Loucy (cell line): Measurements from ENCODE around the gene CFAP58.

Source experiments
- H2AFZ ChIP-seq: fragments of 200-600 bp; sonication (generic); 2 replicates; pipeline ENCODE4 v1.6.0; 2016; ENCODE audit warnings: antibody characterized with exemption, mild to moderate bottlenecking, low read length, moderate library complexity
- H3F3A ChIP-seq: fragments of 200-600 bp; 2 replicates; pipeline ENCODE4 v1.6.0; 2016; ENCODE audit warnings: antibody characterized with exemption, low read depth, mild to moderate bottlenecking
- H3K27me3 ChIP-seq: fragments of 200-600 bp; sonication (generic); 2 replicates; pipeline ENCODE4 v1.6.1; 2014; ENCODE audit warnings: low read length, mild to moderate bottlenecking; ENCODE audit not compliant: insufficient read depth, poor library complexity, severe bottlenecking
- H3K36me3 ChIP-seq: fragments of 200-600 bp; sonication (generic); 2 replicates; pipeline ENCODE4 v1.6.1; 2016; ENCODE audit warnings: low read length; ENCODE audit not compliant: insufficient read depth
- H3K4me1 ChIP-seq: fragments of 200-600 bp; sonication (generic); 2 replicates; pipeline ENCODE4 v1.5.1; 2014; ENCODE audit warnings: low read length, mild to moderate bottlenecking; ENCODE audit not compliant: insufficient read depth, poor library complexity, severe bottlenecking
- H3K4me2 ChIP-seq: fragments of 200-600 bp; sonication (generic); 2 replicates; pipeline ENCODE4 v1.6.0; 2014; ENCODE audit warnings: antibody characterized with exemption, low read length, low read depth, mild to moderate bottlenecking; ENCODE audit not compliant: poor library complexity, severe bottlenecking
- H3K4me3 ChIP-seq: fragments of 200-600 bp; sonication (generic); 2 replicates; pipeline ENCODE4 v1.5.1; 2014; ENCODE audit warnings: low read length, mild to moderate bottlenecking, mixed read lengths; ENCODE audit not compliant: poor library complexity, severe bottlenecking
- H3K79me2 ChIP-seq: fragments of 200-600 bp; sonication (generic); 2 replicates; pipeline ENCODE4 v1.6.1; 2014; ENCODE audit warnings: low read length; ENCODE audit not compliant: insufficient read depth
- H3K9ac ChIP-seq: fragments of 200-600 bp; sonication (generic); 2 replicates; pipeline ENCODE4 v1.6.0; 2014; ENCODE audit warnings: mild to moderate bottlenecking, low read depth, low read length, moderate library complexity; ENCODE audit not compliant: poor library complexity, severe bottlenecking
- H3K9me2 ChIP-seq: fragments of 200-600 bp; sonication (generic); replicated peaks from 2 replicates; pipeline ENCODE4 v1.6.1; 2016; ENCODE audit warnings: low read depth, low read length, mixed read lengths
- H3K9me3 ChIP-seq: fragments of 200-600 bp; sonication (generic); 2 replicates; pipeline ENCODE4 v1.6.1; 2014; ENCODE audit warnings: mild to moderate bottlenecking, antibody characterized with exemption, low read length, low read depth; ENCODE audit not compliant: insufficient read depth
- H4K20me1 ChIP-seq: fragments of 200-600 bp; sonication (generic); 2 replicates; pipeline ENCODE4 v1.6.0; 2014; ENCODE audit warnings: antibody characterized with exemption, low read length, mild to moderate bottlenecking; ENCODE audit not compliant: insufficient read depth, poor library complexity, severe bottlenecking
- CTCF ChIP-seq: fragments of 200-600 bp; sonication (generic); conservative IDR thresholded peaks from 2 replicates; pipeline ENCODE4 v1.5.1; 2014; ENCODE audit warnings: mild to moderate bottlenecking, antibody characterized with exemption, low read length
- EZH2phosphoT487 ChIP-seq: fragments of 200-600 bp; IDR thresholded peaks from 2 replicates; pipeline ENCODE4 v1.6.1; 2018; ENCODE audit warnings: antibody characterized with exemption, mild to moderate bottlenecking, moderate library complexity, borderline replicate concordance

The CFAP58 gene

DNA sequence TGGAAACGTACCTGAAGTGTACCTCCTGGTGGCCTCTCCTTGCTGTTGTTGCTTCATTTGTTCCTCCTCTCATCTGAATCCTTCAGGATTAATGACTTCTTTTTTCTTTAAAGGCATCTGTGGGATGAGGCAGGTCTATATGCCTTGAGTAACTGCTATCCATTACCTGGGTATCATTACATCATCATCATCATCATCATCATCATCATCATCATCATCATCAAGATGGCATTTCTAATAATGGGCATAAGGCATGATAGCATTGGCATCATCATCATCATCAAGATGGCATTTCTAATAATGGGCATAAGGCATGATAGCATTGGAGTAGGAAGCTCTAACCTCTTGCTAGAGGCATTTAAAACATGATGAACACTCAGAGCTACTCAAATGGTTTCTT, 59.9 kb downstream of the CFAP58 start:
- H3F3A ChIP-seq: no peaks in the 10 kb centered on the region
- H3K9ac ChIP-seq: no peak overlapping the region
- no peaks in the 10 kb centered on the region for H3K27me3 ChIP-seq
- no peaks in the 10 kb centered on the region for H3K4me1 ChIP-seq
- no peak for TF ChIP-seq EZH2phosphoT487
- no peak for TF ChIP-seq CTCF
- no peaks in the 10 kb centered on the region for H3K9me2 ChIP-seq
- H3K36me3 ChIP-seq: no peaks in the 10 kb centered on the region
- no peak overlapping the region for H3K4me3 ChIP-seq
- no peak overlapping the region for H2AFZ ChIP-seq
- no peak overlapping the region for H3K4me2 ChIP-seq
- no peaks in the 10 kb centered on the region for H3K79me2 ChIP-seq
- H4K20me1 ChIP-seq: no peaks in the 10 kb centered on the region
- H3K9me3 ChIP-seq: no peaks in the 10 kb centered on the region

DNA sequence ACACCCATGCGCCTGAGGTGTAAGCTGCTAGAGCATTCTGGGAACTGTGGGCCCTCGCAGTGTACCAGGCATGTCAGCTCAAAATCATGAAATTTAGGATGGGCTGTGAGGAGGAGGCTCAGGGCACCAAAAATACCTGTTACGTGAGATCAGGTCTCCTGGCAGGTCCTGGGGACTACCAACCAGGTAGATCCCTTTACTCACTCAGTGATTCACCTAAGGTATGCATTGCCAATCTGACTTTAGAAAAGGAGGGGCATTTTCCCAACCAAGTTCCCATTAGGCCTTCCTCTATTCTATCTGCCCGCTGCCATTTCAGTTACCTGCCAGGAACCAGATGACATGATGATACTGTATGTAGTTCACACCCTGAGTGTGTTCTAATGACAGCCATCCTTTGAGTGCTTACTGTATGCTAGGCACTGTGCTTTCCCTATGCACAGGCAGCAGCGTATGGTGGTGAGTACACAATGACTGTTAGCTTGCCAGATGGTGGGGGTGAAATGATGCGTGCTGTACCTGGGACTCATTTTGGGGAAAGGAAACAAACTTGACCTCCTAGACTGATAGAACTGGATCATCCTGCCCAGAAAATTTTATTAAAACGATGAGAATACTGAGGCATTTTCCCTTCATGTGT, 62.0 kb downstream of the CFAP58 start:
- Histone ChIP-seq H2AFZ (no peak overlapping the region), H3K9me2 (no peaks in the 10 kb centered on the region), H3K9ac (no peak overlapping the region), H3K9me3 (no peaks in the 10 kb centered on the region), H3K27me3 (no peaks in the 10 kb centered on the region), H3K4me3 (no peak overlapping the region), H3K36me3 (no peaks in the 10 kb centered on the region), H3F3A (no peaks in the 10 kb centered on the region), H3K4me2 (no peak overlapping the region), H4K20me1 (no peaks in the 10 kb centered on the region), H3K4me1 (no peaks in the 10 kb centered on the region), H3K79me2 (no peaks in the 10 kb centered on the region)
- TF ChIP-seq CTCF: no peak
- no peak for TF ChIP-seq EZH2phosphoT487

- TF ChIP-seq CTCF (no peak), EZH2phosphoT487 (no peak)
- Histone ChIP-seq H3K9me2 (no peaks in the 10 kb centered on the region), H3F3A (no peaks in the 10 kb centered on the region), H3K27me3 (no peaks in the 10 kb centered on the region), H3K36me3 (no peaks in the 10 kb centered on the region), H3K4me3 (no peak overlapping the region), H3K4me2 (no peak overlapping the region), H3K9me3 (no peaks in the 10 kb centered on the region), H4K20me1 (no peaks in the 10 kb centered on the region), H3K4me1 (no peaks in the 10 kb centered on the region), H2AFZ (no peak overlapping the region), H3K79me2 (no peaks in the 10 kb centered on the region), H3K9ac (no peak overlapping the region)
Observed at GRCh38 chr10:104416851-104417250, 63.2 kb downstream of the CFAP58 start.
